ENCODE data around the gene OLIG1.
A peak's percentile ranks its signal among the peaks of the same experiment; 100 is the strongest.

OLIG1 gene

DNA sequence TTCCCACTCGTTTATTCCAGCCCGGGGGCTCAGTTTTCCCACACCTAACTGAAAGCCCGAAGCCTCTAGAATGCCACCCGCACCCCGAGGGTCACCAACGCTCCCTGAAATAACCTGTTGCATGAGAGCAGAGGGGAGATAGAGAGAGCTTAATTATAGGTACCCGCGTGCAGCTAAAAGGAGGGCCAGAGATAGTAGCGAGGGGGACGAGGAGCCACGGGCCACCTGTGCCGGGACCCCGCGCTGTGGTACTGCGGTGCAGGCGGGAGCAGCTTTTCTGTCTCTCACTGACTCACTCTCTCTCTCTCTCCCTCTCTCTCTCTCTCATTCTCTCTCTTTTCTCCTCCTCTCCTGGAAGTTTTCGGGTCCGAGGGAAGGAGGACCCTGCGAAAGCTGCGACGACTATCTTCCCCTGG lies 43.5 kb upstream of the OLIG1 start:
- H3K27ac ChIP-seq: no peak overlapping the region
- TF ChIP-seq, protein P1, sequence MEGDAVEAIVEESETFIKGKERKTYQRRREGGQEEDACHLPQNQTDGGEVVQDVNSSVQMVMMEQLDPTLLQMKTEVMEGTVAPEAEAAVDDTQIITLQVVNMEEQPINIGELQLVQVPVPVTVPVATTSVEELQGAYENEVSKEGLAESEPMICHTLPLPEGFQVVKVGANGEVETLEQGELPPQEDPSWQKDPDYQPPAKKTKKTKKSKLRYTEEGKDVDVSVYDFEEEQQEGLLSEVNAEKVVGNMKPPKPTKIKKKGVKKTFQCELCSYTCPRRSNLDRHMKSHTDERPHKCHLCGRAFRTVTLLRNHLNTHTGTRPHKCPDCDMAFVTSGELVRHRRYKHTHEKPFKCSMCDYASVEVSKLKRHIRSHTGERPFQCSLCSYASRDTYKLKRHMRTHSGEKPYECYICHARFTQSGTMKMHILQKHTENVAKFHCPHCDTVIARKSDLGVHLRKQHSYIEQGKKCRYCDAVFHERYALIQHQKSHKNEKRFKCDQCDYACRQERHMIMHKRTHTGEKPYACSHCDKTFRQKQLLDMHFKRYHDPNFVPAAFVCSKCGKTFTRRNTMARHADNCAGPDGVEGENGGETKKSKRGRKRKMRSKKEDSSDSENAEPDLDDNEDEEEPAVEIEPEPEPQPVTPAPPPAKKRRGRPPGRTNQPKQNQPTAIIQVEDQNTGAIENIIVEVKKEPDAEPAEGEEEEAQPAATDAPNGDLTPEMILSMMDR (IDR thresholded peaks at IDR 0.05; ENCODE audit: low read depth, low read length): no peak
- peaks cover 55% of the 10 kb centered on the region for H3K27me3 ChIP-seq (ENCODE audit: insufficient read depth, low read depth, severe bottlenecking)
- no peaks in the 10 kb centered on the region for H3K36me3 ChIP-seq
- DNase-seq: no peak
- H3K4me3 ChIP-seq (ENCODE audit: low read depth, low read length): peak overlapping the region; percentile 76
- no peaks in the 10 kb centered on the region for H3K9me3 ChIP-seq (ENCODE audit: severe bottlenecking)

DNA sequence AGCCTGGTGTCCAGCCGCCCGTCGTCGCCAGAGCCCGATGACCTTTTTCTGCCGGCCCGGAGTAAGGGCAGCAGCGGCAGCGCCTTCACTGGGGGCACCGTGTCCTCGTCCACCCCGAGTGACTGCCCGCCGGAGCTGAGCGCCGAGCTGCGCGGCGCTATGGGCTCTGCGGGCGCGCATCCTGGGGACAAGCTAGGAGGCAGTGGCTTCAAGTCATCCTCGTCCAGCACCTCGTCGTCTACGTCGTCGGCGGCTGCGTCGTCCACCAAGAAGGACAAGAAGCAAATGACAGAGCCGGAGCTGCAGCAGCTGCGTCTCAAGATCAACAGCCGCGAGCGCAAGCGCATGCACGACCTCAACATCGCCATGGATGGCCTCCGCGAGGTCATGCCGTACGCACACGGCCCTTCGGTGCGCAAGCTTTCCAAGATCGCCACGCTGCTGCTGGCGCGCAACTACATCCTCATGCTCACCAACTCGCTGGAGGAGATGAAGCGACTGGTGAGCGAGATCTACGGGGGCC lies 43.0 kb upstream of the OLIG1 start:
- no peak overlapping the region for H3K27ac ChIP-seq
- peak; percentile 39 for DNase-seq
- no peaks in the 10 kb centered on the region for H3K9me3 ChIP-seq (ENCODE audit: severe bottlenecking)
- peak overlapping the region; percentile 76 for H3K4me3 ChIP-seq (ENCODE audit: low read depth, low read length)
- H3K27me3 ChIP-seq (ENCODE audit: insufficient read depth, low read depth, severe bottlenecking): peaks cover 55% of the 10 kb centered on the region
- no peaks in the 10 kb centered on the region for H3K36me3 ChIP-seq
- TF ChIP-seq, protein P1 (IDR thresholded peaks at IDR 0.05; ENCODE audit: low read depth, low read length): 0 out of 2 replicates have a peak, but pooled peaks have one; percentile 5

DNA sequence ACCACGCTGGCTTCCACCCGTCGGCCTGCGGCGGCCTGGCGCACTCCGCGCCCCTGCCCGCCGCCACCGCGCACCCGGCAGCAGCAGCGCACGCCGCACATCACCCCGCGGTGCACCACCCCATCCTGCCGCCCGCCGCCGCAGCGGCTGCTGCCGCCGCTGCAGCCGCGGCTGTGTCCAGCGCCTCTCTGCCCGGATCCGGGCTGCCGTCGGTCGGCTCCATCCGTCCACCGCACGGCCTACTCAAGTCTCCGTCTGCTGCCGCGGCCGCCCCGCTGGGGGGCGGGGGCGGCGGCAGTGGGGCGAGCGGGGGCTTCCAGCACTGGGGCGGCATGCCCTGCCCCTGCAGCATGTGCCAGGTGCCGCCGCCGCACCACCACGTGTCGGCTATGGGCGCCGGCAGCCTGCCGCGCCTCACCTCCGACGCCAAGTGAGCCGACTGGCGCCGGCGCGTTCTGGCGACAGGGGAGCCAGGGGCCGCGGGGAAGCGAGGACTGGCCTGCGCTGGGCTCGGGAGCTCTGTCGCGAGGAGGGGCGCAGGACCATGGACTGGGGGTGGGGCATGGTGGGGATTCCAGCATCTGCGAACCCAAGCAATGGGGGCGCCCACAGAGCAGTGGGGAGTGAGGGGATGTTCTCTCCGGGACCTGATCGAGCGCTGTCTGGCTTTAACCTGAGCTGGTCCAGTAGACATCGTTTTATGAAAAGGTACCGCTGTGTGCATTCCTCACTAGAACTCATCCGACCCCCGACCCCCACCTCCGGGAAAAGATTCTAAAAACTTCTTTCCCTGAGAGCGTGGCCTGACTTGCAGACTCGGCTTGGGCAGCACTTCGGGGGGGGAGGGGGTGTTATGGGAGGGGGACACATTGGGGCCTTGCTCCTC lies 42.3 kb upstream of the OLIG1 start:
- TF ChIP-seq, protein P1 (IDR thresholded peaks at IDR 0.05; ENCODE audit: low read depth, low read length): no peak
- Histone ChIP-seq H3K27me3 (ENCODE audit: insufficient read depth, low read depth, severe bottlenecking) (peaks cover 55% of the 10 kb centered on the region), H3K36me3 (no peaks in the 10 kb centered on the region), H3K27ac (no peak overlapping the region), H3K9me3 (ENCODE audit: severe bottlenecking) (no peaks in the 10 kb centered on the region), H3K4me3 (ENCODE audit: low read depth, low read length) (peak overlapping the region; percentile 76)
- no peak for DNase-seq

DNA sequence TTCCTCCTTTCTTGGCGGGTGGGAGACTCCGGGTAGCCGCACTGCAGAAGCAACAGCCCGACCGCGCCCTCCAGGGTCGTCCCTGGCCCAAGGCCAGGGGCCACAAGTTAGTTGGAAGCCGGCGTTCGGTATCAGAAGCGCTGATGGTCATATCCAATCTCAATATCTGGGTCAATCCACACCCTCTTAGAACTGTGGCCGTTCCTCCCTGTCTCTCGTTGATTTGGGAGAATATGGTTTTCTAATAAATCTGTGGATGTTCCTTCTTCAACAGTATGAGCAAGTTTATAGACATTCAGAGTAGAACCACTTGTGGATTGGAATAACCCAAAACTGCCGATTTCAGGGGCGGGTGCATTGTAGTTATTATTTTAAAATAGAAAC lies 41.7 kb upstream of the OLIG1 start:
- Histone ChIP-seq H3K27me3 (ENCODE audit: insufficient read depth, low read depth, severe bottlenecking) (peaks cover 54% of the 10 kb centered on the region), H3K36me3 (no peaks in the 10 kb centered on the region), H3K27ac (no peak overlapping the region), H3K9me3 (ENCODE audit: severe bottlenecking) (no peaks in the 10 kb centered on the region), H3K4me3 (ENCODE audit: low read depth, low read length) (no peak overlapping the region)
- TF ChIP-seq, protein P1 (IDR thresholded peaks at IDR 0.05; ENCODE audit: low read depth, low read length): no peak
- DNase-seq: no peak

DNA sequence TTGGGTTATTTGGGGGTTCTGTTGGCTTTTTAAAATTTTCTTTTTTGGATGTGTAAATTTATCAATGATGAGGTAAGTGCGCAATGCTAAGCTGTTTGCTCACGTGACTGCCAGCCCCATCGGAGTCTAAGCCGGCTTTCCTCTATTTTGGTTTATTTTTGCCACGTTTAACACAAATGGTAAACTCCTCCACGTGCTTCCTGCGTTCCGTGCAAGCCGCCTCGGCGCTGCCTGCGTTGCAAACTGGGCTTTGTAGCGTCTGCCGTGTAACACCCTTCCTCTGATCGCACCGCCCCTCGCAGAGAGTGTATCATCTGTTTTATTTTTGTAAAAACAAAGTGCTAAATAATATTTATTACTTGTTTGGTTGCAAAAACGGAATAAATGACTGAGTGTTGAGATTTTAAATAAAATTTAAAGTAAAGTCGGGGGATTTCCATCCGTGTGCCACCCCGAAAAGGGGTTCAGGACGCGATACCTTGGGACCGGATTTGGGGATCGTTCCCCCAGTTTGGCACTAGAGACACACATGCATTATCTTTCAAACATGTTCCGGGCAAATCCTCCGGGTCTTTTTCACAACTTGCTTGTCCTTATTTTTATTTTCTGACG lies 41.1 kb upstream of the OLIG1 start:
- no peak overlapping the region for H3K4me3 ChIP-seq (ENCODE audit: low read depth, low read length)
- DNase-seq: no peak
- H3K27me3 ChIP-seq (ENCODE audit: insufficient read depth, low read depth, severe bottlenecking): peaks cover 48% of the 10 kb centered on the region
- H3K36me3 ChIP-seq: no peaks in the 10 kb centered on the region
- TF ChIP-seq, protein P1 (IDR thresholded peaks at IDR 0.05; ENCODE audit: low read depth, low read length): no peak
- H3K27ac ChIP-seq: no peak overlapping the region
- no peaks in the 10 kb centered on the region for H3K9me3 ChIP-seq (ENCODE audit: severe bottlenecking)
